Activated effector memory CD4-positive, alpha-beta T cell treated with Interleukin-2 at 50 U/mL for 16 hours (primary cell): ENCODE results near the gene NCMAP.

Source experiments
- DNase-seq: peaks from one replicate; pipeline ENCODE4 v3.0.0-alpha.2; 2020

The NCMAP gene

GRCh38 chr1:24636661-24637357, 80.9 kb downstream of the NCMAP start:
- no peak for DNase-seq

DNA sequence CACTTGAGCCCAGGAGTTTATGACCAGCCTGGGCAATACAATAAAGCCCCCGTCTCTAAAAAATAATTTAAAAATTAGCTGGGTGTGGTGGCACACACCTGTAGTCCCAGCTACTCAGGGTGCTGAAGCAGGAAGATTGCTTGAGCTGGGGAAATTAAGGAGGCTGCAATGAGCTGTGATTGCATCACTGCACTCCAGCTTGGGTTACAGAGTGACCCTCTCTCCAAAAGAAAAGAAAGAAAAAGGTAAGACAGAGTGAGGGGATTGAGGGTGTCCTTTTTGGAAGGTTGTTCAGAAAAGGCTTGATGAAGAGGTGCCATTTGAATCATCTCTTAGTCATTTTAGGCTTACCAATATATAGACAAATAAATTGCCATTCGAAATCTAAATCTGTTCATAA, 83.2 kb downstream of the NCMAP start:
- no peak for DNase-seq

DNA sequence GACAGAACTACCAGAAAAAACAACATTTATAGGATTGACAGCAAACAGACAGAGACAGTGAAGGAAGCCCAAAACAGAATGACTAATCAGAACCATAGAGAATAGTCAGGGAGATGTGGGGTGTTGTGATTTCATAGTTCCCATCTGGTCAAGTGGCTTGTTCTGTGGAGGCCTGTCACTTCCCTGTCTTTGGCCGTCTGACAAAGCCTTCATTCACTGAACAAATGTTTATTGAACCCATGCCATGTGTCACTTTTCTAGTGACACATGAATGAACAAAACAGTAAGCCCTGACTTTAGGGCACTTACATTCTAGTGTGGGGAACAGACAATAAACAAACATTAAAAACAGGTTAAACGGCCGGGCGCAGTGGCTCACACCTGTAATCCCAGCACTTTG, 84.0 kb downstream of the NCMAP start:
- no peak for DNase-seq

DNA sequence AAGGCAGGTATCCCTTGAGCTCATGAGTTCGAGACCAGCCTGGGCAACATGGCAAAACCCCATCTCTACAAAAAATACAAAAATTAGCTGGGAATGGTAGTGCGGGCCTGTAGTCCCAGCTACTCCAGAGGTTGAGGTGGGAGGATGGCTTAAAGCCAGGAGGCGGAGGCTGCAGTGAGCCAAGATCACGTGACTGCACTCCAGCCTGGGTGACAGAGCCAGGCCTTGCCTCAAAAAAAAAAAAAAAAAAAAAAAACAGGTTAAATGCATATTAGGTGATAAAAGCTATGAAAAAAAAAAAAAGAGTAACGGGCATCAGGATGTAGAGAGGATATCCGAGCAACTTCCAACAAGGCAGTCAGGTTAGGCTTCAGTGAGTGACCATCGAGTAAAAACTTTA, 84.4 kb downstream of the NCMAP start:
- no peak for DNase-seq

DNA sequence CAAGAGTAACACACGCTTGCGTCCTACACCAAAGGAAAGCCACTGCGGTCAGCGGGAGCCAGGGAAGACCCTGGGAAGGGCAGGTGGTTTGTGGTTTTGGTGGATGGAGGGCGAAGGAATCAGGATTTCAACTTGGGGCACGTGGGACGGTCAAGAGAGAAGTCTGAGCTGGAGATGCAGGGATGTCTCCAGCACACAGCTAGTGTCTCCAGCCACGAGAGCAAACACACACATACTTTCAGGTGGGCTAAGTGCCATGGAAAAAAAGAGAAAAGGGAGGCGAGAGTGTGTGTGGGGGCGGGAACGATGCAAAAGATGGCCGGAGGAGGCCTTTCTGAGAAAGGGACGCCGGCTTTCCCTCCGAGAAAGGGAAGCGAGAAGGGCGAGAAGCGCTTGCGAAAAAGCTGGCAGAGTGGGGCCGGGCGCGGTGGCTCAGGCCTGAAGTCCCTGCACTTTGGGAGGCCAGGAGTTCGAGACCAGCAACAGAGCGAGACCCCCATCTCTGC, 85.8 kb downstream of the NCMAP start:
- no peak for DNase-seq

DNA sequence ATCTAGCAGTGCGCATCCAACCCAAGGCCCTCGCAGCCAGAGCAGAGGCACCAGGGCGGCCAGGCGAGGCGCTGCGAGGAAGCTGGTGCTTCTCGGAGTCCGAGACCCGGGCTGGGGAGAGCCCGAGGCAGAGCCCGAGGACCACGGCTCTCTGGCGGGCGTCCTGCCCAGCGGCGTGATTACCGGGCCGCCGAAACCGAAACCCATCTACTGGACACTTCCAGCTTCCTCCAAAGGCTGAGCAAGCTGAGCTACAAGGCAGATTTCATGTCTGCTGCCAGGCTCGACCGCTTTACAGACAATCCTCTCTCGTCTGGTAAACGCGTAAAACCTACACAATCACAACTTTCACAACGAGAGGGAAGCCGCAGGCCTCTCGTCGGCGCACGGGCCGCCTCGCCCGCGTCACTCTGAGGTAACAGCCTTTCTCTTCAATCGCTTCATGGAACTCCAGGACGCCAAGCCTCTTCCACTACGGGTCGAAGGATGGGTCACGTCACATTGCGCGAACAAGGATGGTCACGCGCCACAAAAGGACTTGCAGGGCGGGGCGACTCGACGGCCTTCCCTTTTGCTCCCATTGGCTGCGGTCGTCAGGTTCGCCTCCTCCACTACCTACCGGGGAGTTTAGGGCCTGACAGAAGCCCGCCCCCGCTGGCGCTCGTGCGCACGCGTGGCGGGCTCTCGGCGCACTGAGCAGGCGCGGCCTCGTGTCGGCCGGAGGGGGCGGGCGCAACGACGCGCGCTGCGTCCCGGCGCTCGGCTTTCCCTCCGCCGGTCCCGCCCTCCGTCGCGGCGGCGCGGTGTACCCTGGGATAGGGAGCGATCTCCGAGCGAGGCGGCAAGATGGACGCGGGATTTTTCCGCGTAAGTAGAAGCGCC, 86.8 kb downstream of the NCMAP start, which contains the start of gene SRRM1:
SRRM1 (plus strand) TSS at position 822 of the 882 bp plus-strand sequence; CDS start at position 847, 25 bp downstream.
- DNase-seq = peak; percentile 98

- DNase-seq = no peak
These were observed 87.6 kb downstream of the NCMAP start for GRCh38 chr1:24643363-24644099.

DNA sequence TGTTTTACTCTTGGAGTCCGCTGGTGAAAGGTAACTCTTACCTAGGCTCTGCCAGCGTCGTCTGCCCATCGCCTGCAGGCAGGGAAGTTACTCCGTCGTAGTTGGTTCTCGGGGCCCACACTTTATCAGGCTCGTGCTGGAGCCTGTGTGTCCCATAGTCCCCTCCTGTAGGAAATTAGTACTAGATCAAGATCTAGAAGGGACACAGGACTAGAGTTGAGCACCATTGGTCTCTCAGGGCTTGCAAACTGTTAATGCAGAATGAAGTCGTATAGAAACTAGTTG, 88.2 kb downstream of the NCMAP start:
- peak; percentile 6 for DNase-seq

GRCh38 chr1:24648919-24649318, 93.0 kb downstream of the NCMAP start:
- no peak for DNase-seq

GRCh38 chr1:24652382-24652781, 96.5 kb downstream of the NCMAP start:
- DNase-seq = no peak

- DNase-seq = no peak
These were observed 98.1 kb downstream of the NCMAP start for GRCh38 chr1:24654010-24654409.

- no peak for DNase-seq
These were observed 100.2 kb downstream of the NCMAP start for GRCh38 chr1:24656046-24656445.

- DNase-seq = no peak
These were observed 101.9 kb downstream of the NCMAP start for GRCh38 chr1:24657781-24658180.
